Dedifferentiated amniotic fluid mesenchymal stem cell (primary cell): ENCODE measurements around the gene GPR3.

Experiments used
- DNase-seq: peaks from one replicate; pipeline ENCODE4 v3.0.0-alpha.2; 2016; ENCODE audit errors: extremely low spot score

The GPR3 gene, protein sequence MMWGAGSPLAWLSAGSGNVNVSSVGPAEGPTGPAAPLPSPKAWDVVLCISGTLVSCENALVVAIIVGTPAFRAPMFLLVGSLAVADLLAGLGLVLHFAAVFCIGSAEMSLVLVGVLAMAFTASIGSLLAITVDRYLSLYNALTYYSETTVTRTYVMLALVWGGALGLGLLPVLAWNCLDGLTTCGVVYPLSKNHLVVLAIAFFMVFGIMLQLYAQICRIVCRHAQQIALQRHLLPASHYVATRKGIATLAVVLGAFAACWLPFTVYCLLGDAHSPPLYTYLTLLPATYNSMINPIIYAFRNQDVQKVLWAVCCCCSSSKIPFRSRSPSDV

DNA sequence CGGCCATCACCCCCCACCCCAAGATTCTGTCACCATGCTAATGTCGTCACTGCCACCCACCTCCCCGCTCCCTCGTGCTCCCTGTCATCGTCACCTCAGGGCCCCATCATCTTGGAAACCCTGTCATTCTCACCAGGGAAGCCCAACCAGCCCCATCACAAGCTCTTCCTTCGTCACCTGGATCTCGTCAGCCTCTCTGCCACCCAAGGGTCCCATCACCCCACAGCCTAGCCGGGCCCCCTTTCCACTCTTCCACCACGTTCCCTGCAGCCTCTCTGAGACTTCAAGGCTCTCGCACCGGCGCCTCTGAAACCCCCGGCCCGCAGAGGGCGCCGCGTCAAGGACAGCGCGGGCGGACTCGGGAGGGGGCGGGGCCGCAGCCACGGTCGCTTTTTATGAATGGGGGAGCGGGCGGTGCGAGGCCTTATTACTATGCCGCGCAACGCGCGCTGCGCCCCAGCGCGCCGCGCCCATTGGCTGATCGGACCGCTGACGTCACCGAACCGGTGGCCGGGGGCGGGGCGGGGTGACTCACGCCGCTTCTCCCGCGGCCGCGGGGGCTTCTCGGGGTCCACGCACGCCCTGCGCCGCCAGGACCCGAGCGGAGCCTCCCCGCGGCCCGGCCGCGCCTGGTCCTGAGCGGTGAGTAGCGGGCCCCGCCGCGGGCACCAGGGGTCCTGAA, at the start of gene GPR3:
TSS of gene GPR3 (plus strand) at position 527 of the 682 bp plus-strand sequence. CDS start 1,177 bp downstream, outside the sequence.
- DNase-seq, result peak; percentile 64

DNA sequence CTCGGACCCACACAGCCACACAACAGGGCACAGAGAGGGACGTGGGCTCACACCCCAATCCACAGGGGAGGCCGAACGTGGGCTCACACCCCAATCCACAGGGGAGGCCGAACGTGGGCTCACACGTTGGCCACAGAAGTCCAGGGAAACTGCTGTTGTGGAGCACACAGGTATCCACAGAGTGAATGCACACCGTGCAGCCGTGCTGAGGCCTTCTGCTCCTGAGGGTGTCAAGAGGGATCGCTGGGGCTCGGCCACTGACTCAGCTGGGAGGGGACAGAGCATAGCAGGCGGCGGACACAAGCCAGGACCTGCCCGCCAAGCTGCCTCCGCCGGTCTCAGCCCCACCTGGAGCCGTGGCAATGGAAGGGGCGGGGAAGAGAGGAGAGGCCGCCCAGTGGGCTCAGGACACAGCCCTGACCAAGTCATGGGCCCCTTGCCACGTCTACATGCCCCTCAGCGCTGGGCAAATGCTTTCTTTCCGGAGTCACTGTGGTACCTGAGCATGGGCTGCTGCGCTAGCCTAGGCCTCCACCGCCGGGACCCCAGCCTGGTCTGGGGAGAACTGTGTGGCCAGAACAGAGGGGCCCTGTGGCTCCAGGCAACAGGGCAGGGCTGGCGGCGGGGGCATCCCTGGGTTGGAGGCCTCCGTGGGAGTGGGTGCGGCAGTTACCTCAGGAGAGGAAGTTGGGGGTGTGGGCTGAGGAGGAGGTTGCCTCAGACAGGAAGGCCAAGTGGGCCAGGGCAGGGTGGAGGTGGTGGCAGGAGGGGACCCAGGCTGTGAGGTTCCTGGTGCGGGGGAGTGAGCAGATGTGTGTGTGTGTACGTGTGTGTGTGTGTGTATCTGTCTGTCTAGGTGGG, 49.4 kb upstream of the GPR3 start:
- no peak for DNase-seq

DNA sequence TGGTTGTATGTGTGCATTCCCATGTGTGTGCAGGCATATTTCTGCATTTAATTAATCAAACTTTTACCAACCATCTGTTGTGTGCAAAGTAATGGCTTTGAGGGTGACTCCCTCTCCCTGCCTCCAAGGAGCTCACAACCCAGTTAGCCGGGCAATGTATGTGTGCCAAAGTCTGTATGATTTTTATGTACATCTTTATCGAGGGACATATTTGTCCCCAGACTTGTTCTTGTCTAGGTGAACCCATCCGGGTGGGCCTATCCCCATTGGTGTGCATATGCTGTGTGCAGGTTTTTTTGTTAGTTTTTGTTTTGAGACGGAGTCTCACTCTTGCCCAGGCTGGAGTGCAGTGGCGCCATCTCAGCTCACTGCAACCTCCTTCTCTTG, 48.8 kb upstream of the GPR3 start:
- no peak for DNase-seq

DNA sequence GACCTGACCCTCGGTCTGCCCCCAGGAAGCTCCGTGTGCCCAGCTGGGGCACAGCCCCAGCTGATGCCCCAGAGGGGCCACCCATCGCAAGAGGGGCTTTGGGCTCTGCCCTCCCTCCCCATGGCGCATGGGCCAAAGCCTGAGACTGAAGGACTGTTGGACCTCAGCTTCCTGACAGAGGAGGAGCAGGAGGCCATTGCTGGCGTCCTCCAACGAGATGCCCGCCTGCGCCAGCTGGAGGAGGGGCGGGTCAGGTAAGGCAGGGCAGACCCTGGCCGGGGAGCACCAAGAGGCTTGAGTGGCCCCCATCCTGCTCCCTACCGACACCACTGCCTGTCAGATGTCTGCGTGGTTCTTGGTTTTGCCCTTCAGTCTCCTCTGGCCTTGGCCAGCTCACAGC, 47.1 kb upstream of the GPR3 start:
- DNase-seq, result no peak

DNA sequence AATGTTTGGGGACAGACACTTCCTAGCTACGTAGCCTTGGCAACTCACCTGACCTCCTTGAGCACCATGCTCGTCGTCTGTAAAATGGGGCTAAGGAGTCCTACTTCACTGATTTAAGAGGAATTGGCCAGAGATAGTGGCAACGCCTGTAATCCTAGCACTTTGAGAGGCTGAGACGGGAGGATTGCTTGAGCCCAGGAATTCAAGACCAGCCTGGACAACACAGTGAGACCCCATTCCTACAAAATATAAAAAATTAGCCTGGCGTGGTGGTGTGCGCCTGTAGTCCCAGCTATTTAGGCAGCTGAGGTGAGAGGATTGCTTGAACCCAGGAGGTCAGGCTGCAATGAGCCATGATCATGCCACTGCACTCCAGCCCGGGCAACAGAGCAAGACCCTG, 46.1 kb upstream of the GPR3 start:
- DNase-seq, result no peak

DNA sequence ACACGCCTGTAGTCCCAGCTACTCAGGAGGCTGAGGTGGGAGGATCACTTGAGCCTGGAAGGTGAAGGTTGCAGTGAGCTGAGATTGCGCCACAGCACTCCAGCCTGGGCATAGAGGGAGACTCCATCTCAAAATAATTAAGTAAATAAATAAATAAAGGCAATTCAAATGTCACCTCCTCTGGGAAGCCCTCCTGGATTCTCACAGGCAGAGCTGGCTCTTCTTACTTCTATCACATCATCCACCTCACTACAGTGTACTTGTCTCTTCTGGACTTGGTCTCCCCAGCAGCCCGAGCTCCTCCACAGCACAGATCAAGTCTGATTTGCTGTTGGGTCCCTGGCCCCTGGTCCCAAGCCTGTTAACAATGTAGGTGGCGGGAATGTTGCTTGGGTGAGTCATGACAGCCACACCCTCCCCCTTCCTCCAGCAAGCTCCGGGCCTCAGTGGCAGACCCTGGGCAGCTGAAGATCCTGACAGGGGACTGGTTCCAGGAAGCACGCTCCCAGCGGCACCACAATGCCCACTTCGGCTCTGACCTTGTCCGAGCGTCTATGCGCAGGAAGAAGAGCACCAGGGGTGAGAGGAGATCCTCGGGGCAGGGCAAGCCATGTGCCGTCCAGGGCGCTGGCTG, 45.3 kb upstream of the GPR3 start:
- DNase-seq, result no peak

DNA sequence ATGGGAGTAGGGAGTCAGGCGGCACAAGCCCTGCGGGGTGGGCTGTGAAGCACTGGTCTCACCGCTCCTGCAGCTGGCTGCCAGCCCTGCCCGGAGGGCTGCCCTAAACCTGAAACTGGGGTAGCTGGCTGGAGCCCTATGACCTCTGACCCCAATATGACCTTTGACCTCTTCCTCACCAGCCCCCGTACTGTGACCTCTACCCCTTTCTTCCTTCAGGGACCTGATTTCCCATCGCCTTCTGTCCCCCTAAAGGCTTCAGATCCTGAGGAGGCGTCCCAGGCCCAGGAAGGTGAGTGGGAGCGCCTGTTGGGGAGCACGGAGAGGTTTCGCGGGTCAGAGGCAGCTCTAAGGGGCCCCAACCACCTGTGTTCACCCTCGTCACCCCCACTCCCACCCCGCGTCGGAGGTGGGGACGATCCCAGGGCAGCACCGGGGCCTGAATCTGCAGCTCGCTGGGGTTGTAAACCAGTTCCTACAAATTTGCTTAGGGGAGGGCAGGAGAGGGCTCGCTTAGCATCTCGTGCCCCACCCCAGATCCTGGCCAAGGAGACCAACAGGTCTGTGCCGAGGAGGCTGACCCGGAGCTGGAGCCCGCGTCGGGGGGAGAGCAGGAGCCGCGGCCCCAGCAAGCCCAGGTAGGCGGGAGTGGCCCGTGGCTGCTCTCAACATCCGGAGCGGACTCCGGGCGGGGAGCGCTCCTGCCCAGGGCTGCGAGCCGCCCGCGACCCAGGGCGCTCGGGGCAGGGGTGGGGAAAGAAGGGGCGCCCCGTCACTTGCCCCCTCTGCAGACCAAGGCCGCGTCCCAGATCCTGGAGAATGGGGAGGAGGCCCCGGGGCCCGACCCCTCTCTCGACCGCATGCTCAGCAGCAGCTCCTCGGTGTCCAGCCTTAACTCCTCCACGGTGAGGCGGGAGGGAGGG, 43.3 kb upstream of the GPR3 start:
- DNase-seq, result no peak

DNA sequence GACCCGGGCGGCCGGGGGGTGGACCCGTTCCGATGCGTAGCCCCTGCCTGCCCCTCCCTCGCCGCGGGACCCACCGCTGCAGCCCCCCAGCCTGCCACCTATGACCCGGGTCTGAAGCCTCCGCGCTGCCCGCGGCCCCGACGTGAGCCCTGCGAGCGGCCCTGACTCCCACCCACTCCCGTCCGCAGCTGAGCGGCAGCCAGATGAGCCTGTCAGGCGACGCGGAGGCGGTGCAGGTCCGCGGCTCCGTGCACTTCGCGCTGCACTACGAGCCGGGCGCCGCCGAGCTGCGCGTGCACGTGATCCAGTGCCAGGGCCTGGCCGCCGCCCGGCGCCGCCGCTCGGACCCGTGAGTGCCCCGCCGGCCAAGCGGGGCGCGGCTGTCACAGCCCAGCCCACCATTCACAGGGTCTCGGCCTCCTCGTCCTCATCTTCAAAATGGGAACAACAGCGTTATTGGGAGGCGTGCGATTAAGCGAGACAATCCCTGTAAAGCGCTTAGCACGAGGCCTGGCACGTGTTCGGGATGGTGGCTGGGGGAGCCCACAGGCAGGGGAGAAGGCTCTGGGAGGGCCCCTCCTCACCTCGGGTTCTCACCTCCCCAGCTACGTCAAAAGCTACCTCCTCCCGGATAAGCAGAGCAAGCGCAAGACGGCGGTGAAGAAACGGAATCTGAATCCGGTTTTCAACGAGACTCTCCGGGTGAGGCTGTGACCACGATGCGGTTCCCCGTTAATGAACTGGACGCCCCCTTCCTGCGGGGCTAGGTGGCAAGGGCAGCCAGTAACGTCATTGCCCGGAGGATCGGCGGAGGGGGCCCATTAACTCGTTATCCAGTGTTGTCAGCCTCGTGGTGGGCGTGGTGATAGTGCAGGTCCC, 42.4 kb upstream of the GPR3 start:
- DNase-seq, result no peak

DNA sequence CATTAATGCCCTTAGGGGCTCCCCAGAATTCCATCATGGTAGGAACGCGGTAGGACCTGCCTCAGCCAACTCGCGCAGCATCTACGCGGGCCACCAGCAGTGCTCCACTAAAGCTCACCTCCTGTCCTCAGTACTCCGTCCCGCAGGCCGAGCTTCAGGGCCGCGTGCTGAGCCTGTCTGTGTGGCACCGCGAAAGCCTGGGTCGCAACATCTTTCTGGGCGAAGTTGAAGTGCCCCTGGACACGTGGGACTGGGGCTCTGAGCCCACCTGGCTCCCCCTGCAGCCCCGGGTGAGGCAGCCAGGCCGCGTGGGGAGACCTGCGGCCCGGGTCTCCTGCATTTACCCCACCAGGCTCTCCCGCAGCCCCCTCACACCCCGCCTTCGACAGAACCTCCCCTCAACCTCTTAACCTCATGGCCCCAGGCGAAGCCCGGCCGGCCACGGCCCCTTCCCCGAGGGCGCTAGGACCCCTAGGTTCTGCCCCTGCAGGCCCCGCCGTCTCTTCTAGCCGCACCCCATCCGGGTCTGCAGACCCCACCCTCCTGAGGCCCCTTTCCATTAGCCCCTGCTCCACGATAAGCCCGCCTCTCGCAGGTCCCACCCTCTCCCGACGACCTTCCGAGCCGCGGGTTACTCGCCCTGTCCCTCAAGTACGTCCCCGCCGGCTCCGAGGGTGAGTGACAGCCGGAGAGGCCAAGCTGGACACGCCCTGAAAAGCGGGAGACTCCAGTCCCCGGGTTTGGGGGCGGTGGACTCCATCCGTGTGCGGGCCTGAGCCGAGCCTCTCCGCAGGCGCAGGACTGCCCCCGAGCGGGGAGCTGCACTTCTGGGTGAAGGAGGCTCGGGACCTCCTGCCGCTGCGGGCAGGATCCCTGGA, 41.5 kb upstream of the GPR3 start:
- DNase-seq, result no peak

DNA sequence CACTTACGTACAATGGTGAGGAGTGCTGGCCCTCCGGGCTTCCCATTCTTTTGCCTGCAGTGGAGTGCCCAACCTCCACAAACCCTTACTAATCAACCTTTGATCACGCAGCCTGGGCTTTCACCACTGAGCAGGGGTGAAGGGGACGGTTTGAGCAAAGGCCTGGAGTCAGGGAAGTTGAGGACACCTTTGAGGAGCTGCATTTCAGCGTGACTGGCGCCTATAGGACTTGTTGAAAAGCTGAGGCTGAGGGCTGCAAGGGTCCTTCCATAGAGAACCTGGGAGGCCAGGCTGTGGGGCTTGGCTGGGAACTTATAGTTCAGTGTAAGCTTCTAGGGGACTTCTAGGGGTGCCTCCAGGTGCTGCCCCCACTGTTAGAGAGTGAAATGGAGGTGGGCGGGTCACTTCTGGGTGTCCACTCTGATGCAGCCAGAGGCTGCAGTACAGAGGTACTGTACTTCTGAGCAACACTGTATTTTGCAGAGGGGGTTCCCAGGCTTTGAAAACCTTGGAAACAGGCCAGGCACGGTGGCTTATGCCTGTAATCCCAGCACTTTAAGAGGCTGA, 40.8 kb upstream of the GPR3 start:
- DNase-seq, result no peak

DNA sequence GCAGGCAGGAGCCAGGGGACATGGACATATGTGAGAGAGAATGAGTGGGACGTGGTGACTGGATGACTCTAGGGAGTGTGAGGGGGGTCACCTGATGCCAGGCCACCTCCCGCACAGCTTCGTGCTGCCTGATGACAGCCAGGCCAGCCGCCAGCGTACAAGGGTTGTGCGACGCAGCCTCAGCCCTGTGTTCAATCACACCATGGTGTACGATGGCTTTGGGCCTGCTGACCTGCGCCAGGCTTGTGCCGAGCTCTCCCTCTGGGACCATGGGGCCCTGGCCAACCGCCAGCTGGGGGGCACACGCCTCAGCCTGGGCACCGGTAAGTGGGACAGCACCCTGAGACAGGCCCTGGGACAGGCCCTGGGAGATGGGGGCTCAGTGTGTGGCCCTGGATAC, 39.3 kb upstream of the GPR3 start:
- no peak for DNase-seq

DNA sequence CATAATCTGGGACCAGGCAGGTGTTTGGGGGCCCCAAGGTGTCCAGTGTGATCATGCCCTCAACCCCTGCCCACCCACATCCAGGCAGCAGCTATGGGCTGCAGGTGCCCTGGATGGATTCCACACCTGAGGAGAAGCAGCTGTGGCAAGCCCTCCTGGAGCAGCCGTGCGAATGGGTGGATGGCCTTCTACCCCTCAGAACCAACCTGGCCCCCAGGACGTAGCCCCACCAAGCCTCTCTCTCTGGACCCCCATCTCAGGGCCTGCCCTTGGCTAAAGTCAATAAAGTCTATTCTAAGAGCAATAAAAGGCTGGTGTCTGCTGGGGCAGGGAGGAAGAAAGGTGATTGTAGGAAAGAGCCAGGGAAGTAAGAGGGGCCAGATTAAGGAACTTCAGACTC, 38.8 kb upstream of the GPR3 start:
- no peak for DNase-seq

DNA sequence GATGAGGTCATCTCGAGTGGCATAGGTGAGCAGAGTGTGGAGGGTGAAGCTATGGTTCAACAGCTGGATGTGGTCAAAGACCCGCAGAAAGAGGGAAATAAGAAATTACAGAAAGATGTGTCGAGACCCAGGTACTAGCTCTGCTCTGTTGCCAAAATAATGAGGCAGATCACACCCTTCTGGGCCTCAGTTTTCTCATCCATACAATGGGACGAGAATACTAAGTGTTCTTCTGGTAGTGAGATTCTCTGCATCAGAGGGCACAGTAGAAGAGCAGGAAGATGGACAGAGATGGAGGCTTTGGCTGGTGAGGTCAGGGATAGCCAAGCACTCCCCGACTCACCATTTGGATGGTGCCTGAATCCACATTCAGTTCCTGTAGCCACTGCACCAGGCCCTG, 36.7 kb upstream of the GPR3 start:
- no peak for DNase-seq

DNA sequence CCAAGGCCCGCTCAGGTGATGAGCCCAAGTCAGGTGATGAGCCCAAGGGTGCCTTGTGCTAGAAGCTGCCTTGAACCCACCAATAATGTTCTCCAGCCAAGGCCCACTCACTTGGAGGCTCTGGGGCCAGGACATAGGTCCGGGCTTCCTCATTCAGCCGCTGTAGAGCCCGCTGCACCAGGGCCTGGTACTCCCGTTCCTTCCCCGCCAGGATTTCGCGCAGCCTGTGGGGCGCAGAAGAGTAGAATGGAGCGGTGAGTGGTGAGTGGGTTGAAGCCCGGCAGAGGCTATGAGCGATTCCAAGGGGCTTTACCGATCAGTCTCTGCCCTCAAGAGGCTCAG, 36.2 kb upstream of the GPR3 start:
- DNase-seq, result no peak

DNA sequence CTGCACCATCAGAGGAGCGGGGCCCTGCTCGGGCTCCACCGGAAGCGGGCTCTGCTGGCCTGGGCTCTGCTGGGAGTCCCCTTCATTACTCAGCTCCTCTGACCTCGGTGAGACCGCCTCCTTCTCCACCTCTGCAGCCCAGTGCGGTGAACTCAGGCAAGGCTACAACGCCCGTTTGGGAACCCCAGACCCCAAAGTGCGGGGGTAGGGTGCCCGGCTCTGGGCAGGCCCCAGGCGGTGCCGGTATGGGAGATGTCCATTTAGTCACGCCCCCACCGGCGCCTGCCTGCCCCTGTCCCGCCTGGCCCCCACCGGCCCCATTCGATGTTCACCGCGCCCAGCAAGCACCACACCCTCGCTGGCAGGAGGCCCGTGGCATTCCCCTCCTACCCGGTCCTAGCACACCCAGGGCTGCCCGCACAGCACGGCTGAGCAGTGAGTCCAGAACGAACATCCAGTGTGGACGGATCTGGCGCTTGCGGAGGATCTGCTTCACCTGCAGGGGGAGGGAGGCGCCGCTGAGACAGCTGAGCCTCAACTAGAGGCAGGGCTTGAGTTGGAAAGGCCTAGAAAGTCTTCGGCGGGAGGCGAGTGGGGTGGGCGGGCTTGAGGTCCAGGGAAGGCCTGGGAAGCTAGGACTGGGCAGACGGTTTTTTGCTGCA, 35.7 kb upstream of the GPR3 start:
- no peak for DNase-seq

DNA sequence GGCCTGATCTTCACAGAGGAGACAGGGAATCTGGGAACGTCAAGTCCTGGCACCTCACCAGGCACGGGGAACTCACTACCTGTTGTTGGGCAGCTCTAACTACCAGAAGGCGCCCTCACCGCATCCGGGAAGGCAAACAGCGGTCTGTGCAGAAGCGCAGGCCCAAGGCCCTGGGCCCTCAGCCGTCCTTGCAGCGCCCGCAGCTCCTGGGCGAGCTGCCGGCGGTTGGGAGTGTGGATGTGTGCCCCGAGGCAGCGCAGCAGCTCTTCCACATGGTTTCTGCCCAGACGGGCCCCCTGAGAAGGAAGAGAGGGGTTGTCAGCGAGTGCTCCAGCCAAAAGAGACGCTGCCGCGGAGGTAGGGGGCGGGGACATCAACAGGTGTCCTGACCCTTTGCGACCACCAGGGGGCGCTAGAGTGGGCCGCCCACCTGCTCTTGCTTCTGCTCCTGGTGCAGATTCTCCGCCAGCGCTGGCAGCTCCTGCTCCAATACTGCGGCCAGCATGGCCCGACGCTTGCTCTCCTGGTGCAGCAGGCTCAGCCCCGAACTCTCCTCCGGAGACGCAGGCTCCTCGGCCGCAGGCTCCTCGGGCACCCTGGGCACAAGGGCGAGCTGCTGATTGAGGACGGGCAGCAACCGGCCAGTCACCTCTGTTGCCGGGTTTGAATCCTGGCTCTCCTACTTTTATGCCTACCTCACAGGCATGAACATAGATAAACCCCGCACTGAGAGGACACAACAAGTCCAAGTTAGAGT, 35.0 kb upstream of the GPR3 start:
- no peak for DNase-seq
